Measurements from ENCODE around the gene CTNS.

CTNS gene

GRCh38 chr17:3626831-3627768, 9.5 kb upstream of the CTNS start:
- DNase-seq (ENCODE audit: low spot score), result no peak

DNA sequence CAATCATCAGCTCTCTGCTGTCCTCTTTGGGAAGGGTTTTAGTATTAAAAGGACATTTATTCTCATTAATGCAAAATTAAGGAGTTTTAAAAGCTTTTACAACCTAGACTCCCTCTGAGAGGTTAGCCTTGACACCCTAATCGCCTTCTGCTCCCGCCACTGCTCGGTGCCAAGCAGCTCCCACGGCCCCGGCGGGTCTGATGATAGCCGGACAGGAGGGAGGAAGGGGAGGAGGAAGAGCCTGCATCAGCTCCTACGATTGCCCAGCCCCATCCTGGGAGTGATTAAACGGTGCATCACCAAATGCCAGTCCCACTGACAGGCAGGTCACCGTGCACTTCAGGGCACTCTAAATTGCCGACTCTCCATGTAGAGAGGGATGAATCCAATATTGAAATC, 8.8 kb upstream of the CTNS start:
- DNase-seq (ENCODE audit: low spot score), result no peak

DNA sequence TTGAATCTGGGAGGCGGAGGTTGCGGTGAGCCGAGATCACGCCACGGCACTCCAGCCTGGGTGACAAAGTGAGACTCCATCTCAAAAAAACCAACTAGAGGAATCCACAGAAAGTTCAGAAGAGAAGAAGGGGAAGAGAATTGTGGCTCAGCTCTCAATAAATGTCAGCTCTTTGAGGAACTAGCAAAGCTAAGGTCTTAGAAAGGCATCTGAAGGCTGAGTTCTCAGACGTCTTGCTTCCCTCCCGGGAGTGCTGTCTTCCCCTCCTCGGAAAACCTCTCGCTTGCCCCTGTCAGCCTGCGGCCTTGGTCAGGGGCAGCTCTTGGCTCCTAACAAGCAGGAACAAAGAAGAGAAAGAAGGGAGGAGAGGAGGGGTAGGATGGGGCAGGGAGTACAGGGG, 5.8 kb upstream of the CTNS start:
- no peak for DNase-seq (ENCODE audit: low spot score)

DNA sequence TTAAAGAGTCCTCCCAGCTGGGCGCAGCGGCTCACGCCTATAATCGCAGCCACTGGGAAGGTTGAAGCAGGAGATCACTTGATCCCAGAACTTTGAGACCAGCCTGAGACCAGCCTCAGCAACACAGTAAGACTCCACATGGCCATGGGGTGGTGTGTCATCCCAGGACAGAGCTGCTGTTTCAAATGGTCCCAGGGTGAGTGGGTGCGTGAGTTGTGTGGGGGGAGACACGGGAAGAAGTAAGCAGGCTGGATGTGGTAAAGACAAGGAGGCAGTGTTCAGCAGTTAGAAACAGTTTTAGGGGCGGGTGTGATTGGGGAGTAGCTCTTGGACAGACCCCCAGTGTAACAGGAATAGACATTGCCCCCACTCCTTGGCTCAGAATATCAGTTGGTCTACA, 4.3 kb upstream of the CTNS start:
- DNase-seq (ENCODE audit: low spot score), result no peak

DNA sequence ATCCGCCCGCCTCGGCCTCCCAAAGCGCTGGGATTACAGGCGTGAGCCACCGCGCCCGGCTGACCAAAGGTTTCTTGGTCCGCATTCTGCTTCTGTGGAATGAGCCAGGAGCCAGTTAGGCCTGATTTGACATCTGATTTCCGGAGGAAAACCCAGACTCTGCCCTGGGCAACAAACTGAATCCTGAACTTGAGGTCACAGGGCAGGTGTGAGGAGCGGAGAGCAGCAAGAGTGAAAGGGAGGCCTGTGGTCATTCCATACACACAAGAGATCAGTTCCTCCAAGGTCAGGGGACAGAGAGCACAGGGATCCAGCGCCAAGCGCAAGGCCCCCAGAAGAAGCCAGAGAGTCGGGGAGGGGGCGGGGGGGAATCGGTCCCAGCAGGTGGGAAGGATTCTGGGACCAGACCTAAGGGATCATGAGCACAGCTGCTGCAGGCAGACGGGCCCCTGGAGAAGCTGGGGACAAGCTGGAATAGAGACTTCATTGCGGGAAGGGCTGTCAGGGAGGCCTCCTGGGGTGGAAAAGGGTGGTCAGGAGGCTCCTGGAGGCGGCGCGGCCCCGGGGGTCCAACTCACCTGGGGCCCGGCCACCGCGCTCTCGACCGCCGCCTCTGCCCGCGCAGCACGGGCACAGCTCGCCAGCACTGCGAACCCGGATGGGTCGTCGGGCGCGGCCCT, 946 bp upstream of the CTNS start:
- DNase-seq (ENCODE audit: low spot score), result no peak

- no peak for DNase-seq (ENCODE audit: low spot score)
Measured at GRCh38 chr17:3636908-3637373, 381 bp downstream of the CTNS start.

- no peak for DNase-seq (ENCODE audit: low spot score)
Measured at GRCh38 chr17:3639981-3640596, 3.5 kb downstream of the CTNS start.

DNA sequence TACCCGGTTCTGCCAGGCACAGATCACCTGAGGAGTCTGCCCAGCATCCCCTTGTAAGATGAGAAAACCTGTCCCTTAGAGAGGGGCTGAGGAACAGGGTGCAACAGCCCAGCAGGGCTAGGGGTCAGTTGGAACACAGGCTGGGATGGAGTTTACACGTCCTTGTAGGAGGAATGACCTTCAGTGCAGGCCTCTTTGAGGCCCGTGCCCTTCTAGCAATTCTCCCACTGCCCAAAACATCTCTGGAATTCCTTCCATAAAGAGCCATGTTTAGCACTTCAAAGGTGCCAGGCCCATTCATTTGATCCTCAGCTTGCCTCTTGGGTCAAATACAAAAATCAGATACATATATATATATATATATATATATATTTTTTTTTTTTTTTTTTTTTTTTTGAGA, 4.5 kb downstream of the CTNS start:
- DNase-seq (ENCODE audit: low spot score), result no peak

- no peak for DNase-seq (ENCODE audit: low spot score)
Measured at GRCh38 chr17:3641717-3642486, 5.3 kb downstream of the CTNS start.

DNA sequence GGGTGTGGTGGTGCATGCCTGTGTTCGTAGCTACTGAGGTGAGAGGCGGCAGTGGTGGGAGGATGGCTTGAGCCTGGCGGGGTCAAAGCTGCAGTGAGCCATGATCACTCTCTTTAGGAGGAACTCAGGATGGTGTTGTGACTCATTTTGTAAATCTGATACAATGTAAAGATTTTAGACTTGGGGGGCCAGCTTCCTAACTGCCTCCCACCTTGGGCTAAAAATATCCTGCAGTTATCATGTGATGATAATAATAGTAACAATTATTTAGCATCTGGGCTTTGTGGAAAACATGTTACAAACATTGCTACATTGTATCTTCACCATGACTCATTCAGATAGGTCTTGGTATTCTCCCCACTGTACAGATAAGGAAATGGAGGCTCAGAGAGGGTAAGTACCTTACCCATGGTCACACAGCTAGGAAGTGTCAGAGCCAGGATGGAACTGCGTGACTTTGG, 7.4 kb downstream of the CTNS start:
- no peak for DNase-seq (ENCODE audit: low spot score)

- no peak for DNase-seq (ENCODE audit: low spot score)
Measured at GRCh38 chr17:3645310-3645709, 8.8 kb downstream of the CTNS start.

GRCh38 chr17:3647251-3647650, 10.7 kb downstream of the CTNS start:
- DNase-seq (ENCODE audit: low spot score), result no peak

DNA sequence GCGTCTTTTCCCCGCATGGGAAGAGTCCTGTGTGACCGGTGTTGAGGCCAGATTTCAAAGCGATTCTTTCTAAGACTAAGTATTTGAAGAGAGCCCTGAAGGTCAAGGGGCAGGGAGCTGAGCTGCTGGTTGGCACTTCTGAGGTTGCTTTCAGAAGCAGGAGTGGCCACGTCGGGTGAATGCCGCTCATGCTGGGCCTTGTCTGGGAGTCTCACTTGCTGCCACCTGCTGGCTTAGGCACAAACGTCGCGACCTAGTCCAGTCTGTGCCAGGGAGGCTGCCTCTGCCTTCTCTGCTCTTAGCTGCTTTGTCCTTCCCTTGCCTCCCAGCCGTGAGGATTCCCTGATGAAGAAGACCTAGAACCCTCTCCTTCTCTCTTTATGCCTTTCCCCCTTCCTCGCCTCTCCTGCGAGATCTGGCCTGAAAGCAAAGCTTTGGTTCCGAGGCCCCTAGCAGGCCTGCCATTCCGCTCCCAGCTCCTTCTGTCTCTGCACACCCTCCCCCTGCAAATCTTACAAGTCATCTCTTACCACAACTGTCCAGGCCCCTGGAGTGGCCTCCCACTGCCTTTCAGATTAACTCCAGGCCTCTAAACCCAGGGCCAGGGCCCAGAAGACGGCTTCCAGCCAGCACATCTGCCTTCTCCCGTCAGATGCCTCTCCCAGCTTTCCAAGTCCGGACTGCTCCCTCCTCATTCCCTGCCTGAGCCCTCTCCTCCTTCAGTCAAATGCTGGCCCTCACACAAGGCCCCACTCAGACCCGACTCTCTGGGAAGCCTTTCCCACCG, 11.4 kb downstream of the CTNS start:
- peak; percentile 35 for DNase-seq (ENCODE audit: low spot score)

GRCh38 chr17:3655766-3656165, 19.2 kb downstream of the CTNS start:
- no peak for DNase-seq (ENCODE audit: low spot score)

DNA sequence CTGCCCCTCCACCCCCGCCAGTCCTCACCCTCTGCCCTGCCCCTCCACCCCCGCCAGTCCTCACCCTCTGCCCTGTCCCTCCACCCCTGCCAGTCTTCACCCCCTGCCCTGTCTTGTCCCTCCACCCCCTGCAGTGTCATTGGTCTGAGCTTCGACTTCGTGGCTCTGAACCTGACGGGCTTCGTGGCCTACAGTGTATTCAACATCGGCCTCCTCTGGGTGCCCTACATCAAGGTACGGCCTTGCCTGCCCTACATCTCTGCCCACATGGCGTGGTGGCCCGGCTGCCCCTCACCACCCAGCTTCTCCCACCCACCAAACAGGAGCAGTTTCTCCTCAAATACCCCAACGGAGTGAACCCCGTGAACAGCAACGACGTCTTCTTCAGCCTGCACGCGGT, 19.8 kb downstream of the CTNS start:
- no peak for DNase-seq (ENCODE audit: low spot score)

DNA sequence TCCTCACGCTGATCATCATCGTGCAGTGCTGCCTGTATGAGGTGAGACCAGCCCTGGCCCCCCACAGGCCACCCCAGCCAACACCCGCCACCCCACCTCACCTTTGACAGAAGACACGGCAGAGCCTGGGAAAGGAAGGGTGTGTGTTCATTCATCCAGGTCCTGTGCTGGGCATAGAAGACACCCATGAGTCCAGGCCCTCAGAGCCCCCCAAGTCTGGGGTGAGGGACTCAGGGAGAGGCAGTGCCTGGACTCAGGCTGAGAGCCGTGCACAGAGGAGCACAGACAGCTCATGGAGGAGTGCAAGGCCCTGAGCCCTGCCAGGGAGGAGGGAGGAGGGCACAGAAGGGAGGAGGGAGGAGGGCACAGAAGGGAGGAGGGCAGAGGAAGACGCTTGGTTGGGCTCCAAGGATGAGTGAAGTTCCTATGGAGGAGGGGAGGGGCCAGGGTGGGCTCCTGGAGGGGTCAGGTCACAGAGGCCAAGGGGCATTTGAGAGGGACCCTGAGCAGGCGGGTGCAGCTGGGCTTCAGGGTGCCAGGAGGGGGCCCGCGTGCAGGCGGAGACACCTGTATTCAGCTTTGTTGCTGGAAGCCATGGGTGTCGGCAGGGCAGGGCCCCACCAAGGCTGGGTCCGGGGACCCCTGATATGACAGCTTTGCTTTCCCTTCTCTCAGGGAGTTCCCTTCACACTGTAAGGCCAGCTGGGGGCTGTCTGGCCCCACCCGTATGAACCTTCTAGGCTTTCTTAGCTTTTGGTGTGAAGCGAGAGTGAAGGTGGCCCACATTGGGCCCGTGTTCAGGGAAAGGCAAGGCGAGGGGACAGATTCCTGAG, 20.4 kb downstream of the CTNS start:
- DNase-seq (ENCODE audit: low spot score), result no peak

DNA sequence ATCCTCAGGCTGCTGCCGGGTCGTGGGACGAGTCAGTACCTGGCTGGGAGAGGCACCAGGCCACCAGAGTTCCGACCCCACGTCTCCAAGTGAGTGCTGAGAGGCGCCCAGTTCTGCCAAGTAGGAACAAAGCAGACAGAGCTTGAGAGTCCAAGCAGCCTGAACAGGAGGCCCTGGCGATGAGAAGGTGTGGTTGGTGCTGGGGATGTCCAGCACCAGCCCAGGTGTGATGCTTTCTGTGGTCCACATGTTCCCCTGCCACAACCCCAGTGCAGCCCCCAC, 21.0 kb downstream of the CTNS start:
- DNase-seq (ENCODE audit: low spot score), result no peak

- no peak for DNase-seq (ENCODE audit: low spot score)
Measured at GRCh38 chr17:3657874-3658783, 21.6 kb downstream of the CTNS start.

- DNase-seq (ENCODE audit: low spot score), result no peak
Measured at GRCh38 chr17:3658784-3659449, 22.4 kb downstream of the CTNS start.
